Cardiac muscle cell (in vitro differentiated cells and primary cell): ENCODE measurements around the gene CACNA1S. TPM values are rescaled to one million over a fixed set of nuclear protein-coding genes. Genes with fewer than 3 reads are reported as not detected.

ENCODE experiments used
- DNase-seq, 2 donors: peaks; one replicate each; pipeline versions ENCODE4 v3.0.0 to v3.0.0-alpha.2; 2010 to 2017; ENCODE audit warnings: low read depth in 1 of 2, low spot score in 1 of 2
- H3K27ac ChIP-seq: fragments of 200-600 bp; sonication (generic); 2 replicates; pipeline ENCODE4 v1.5.1; 2016
- H3K27me3 ChIP-seq: fragments of 200-600 bp; sonication (generic); 2 replicates; pipeline ENCODE4 v1.6.0; 2016; ENCODE audit warnings: control low read depth
- H3K36me3 ChIP-seq: fragments of 200-600 bp; sonication (generic); 2 replicates; pipeline ENCODE4 v1.5.1; 2016; ENCODE audit warnings: control low read depth
- H3K4me1 ChIP-seq: fragments of 200-600 bp; sonication (generic); 2 replicates; pipeline ENCODE4 v1.8.1; 2017; ENCODE audit warnings: low read depth, mild to moderate bottlenecking, mixed run types
- H3K4me3 ChIP-seq: fragments of 200-600 bp; sonication (generic); 2 replicates; pipeline ENCODE4 v1.5.1; 2016; ENCODE audit warnings: mild to moderate bottlenecking
- H3K9me3 ChIP-seq: fragments of 200-600 bp; sonication (generic); 2 replicates; pipeline ENCODE4 v1.5.1; 2017; ENCODE audit warnings: low read depth, mild to moderate bottlenecking, control low read depth
- polyA plus RNA-seq: library from polyadenylated mRNA; unstranded; fragments of >200 nt; fragmentation: Nextera tagmentation; extraction: Ambion mirVana; gene quantifications from 2 replicates; pipeline ENCODE4 v1.2.1, GENCODE V29; 2016
- total RNA-seq: library from RNA; depleted of rRNA; stranded (reverse); fragments of >200 nt; gene quantifications from 2 replicates; pipeline ENCODE4 v1.2.3, GENCODE V29; 2016
- TF ChIP-seq, protein P1 (sequence below): IDR thresholded peaks from 2 replicates; pipeline ENCODE4 v1.5.1; 2012; ENCODE audit warnings: low read depth, mild to moderate bottlenecking, low read length

CACNA1S gene
- total and polyA plus RNA-seq, 2 experiments from 2014 or later: 0.30 TPM; not detected in 1

DNA sequence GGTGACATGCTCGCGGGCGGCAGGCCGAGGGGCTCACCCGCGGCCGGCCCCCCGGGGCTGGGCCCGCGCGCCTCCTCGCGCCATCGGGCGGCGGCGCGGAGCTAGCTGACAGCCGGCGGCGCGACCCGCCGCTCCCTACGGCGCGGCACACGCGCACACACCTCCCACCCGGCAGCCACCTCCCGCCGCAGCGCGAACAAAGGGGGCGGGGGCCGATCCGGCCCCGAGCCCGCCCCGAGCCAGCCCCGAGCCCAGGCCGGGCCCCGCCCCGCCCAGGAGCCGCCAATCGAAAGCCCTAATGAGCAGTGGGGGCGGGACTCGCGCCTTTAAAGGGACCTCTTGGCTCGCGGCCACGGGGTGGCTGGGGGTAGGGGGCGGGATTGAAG, 88.7 kb downstream of the CACNA1S start, which contains the start of gene KIF21B:
TSS of gene KIF21B (minus strand) at position 198 of the 386 bp plus-strand sequence. CDS start 331 bp downstream, outside the sequence.
- H3K4me3 ChIP-seq: peak within 1 kb of the TSS; percentile 64
- no peaks in the 10 kb centered on the region for H3K9me3 ChIP-seq
- peaks cover 7% of the 10 kb centered on the region for H3K4me1 ChIP-seq
- H3K27me3 ChIP-seq: peaks cover 16% of the 10 kb centered on the region
- H3K36me3 ChIP-seq: no peaks in the 10 kb centered on the region
- TF ChIP-seq, protein P1, sequence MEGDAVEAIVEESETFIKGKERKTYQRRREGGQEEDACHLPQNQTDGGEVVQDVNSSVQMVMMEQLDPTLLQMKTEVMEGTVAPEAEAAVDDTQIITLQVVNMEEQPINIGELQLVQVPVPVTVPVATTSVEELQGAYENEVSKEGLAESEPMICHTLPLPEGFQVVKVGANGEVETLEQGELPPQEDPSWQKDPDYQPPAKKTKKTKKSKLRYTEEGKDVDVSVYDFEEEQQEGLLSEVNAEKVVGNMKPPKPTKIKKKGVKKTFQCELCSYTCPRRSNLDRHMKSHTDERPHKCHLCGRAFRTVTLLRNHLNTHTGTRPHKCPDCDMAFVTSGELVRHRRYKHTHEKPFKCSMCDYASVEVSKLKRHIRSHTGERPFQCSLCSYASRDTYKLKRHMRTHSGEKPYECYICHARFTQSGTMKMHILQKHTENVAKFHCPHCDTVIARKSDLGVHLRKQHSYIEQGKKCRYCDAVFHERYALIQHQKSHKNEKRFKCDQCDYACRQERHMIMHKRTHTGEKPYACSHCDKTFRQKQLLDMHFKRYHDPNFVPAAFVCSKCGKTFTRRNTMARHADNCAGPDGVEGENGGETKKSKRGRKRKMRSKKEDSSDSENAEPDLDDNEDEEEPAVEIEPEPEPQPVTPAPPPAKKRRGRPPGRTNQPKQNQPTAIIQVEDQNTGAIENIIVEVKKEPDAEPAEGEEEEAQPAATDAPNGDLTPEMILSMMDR: no peak
- H3K27ac ChIP-seq: no peak within 1 kb of the TSS
- DNase-seq: peak; percentile 68 to 93

DNA sequence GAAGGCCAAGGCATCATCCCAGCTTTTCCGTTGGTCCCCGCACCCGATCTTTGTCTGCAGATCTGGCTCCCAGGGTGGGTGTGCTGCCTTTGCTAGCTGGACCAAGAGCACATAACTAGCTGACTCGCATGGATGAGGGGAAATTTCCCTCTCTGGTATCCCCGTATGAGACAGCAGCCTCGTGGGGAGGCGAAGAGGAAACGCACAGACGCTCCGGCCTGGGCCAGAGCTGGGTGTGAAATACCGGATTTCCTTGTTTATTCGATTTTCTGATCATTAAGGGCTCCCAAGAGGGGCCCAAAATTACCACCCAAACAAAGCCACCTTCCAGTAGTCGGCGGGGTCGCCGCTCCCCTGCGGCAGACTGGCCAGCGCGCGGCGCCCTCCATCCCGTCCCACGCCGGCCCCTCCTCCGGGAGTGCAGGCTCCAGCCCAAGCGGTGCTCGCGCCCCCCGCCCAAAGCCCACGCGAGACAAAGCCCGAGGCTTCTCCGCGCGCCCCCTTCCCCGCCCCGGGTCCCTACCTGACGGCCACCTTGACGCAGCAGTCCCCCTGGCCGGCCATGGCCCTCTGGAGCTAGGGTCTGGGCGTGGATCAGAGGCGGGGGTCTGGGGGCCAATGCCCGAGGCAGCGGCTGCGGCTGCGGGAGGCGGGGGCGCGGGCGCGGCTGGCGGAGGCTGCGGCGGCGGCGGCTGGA, 89.3 kb downstream of the CACNA1S start:
- Histone ChIP-seq H3K4me1 (peaks cover 7% of the 10 kb centered on the region), H3K36me3 (no peaks in the 10 kb centered on the region), H3K9me3 (no peaks in the 10 kb centered on the region), H3K27me3 (peaks cover 16% of the 10 kb centered on the region), H3K27ac (no peak overlapping the region), H3K4me3 (peak overlapping the region; percentile 64)
- DNase-seq: no peak
- TF ChIP-seq, protein P1: no peak

DNA sequence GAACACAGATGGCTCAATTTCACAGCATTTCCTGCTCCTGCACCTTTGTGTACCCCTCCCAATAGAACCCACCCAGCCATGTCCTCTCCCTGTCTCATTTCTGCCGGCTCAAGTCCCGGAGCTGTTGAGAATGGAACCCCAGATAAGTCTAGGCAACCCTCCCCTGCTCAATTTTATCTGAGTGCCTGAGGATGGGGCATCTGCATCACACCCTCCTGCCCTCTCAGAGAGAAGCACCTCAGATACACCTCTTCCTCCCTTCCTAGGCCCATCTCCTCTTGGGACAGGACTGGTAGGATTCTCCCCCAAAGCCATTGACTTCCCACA, 89.8 kb downstream of the CACNA1S start:
- TF ChIP-seq, protein P1: no peak
- Histone ChIP-seq H3K4me1 (peaks cover 7% of the 10 kb centered on the region), H3K9me3 (no peaks in the 10 kb centered on the region), H3K27ac (no peak overlapping the region), H3K27me3 (peaks cover 16% of the 10 kb centered on the region), H3K4me3 (no peak overlapping the region), H3K36me3 (no peaks in the 10 kb centered on the region)
- DNase-seq: no peak

DNA sequence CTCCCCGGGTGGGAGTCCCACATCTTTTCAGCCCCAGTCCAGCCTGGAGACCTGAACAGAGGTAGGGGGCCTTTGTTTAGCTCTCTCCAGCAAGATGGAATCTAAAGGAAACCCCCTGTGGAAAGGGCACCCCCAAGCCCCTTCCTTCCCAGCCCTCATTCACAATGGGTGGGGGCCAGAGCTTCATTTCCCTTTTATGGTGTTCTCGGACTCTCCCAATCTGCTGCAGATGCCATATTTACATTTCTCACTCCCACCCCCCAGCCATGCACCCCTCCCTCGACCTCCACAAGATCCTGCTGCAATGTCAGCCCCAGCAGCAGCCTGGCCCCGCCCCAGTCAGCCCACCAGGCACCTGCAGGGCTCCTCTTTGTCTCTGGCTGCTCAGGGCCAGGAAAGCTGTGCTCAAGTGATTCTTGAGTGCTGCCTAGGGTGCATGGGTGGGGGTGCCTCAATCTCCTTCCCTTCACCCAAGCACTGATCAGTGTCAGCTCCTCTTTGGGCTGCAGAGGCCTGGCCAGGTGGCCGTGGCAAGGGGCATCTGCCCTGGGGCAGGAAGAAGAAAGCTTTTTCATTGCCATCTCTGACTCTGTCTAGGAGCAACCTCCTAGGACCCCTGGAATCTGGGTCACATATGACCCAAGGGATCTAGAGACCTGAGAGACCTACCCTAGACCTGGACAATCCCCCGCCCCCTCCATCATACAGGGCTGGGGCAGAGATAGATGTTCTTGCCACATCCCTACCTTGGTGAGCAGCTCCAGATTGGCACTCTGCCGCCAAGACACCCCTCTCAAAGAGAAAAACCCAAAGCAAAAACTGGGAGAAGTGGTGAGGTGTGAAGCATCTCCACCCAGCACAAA, 90.4 kb downstream of the CACNA1S start:
- Histone ChIP-seq H3K9me3 (no peaks in the 10 kb centered on the region), H3K36me3 (no peaks in the 10 kb centered on the region), H3K27ac (no peak overlapping the region), H3K4me3 (no peak overlapping the region), H3K27me3 (peaks cover 16% of the 10 kb centered on the region), H3K4me1 (peaks cover 9% of the 10 kb centered on the region)
- TF ChIP-seq, protein P1: no peak
- no peak for DNase-seq

DNA sequence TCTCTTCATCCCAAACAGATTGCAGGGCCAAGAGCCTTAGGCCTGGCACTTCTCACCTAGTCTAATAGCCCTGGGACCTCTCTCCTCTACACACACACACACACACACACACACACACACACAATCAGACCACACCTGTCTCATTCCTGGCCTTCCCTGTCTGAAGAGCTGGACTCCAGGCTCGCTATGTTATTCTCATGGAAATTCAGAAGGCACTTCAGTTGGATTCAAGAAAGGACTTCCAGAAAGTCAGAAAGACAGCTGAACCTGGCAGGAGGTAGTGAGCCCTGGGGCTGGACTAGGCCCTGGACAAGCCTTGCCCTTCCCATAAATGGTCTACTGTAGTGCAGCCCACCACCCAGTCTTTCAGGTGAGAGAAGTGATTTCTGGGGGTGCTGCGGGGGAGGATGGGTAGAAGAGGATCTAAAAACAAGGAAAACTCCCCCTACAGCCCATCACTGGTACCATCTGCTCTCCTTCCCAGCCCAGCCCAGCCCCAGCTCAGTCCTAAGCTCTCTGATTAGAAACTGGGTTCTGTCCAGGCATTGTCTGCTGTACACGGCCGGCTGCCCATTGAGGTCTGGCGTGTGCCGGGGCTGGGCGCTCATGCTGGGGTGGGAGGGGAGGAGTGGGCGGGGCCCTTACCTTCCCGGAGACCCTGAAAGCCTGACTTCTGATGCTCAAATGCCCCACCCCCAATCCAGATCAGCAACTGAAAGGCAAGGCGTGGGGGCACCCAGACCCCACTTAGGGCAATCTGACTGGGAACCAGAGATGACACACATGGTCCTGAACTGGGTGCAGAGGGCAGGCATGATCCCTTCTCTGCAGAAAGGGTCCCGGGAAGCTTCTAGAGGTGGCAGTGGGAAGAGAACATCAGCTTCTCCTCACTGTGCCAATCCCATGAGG, 91.3 kb downstream of the CACNA1S start:
- no peak overlapping the region for H3K4me3 ChIP-seq
- H3K36me3 ChIP-seq: no peaks in the 10 kb centered on the region
- no peak overlapping the region for H3K27ac ChIP-seq
- H3K9me3 ChIP-seq: no peaks in the 10 kb centered on the region
- DNase-seq: peak in 1 of 2 donors; percentile 74
- peaks cover 15% of the 10 kb centered on the region for H3K4me1 ChIP-seq
- H3K27me3 ChIP-seq: peaks cover 16% of the 10 kb centered on the region
- TF ChIP-seq, protein P1: peak; percentile 51
